GM21619 (cell line): ENCODE results near the gene CCDC71L.
"Not testable (repeated sequence)": the region's sequence is repeated elsewhere in the genome, so short reads cannot be mapped to it uniquely, and the experiment has no call there.

ENCODE experiments used
- ATAC-seq: cut with Tn5 transposase; IDR thresholded peaks from one replicate; pipeline ENCODE4 v1.9.1; 2021; ENCODE audit not compliant: unreplicated experiment

CCDC71L gene

DNA sequence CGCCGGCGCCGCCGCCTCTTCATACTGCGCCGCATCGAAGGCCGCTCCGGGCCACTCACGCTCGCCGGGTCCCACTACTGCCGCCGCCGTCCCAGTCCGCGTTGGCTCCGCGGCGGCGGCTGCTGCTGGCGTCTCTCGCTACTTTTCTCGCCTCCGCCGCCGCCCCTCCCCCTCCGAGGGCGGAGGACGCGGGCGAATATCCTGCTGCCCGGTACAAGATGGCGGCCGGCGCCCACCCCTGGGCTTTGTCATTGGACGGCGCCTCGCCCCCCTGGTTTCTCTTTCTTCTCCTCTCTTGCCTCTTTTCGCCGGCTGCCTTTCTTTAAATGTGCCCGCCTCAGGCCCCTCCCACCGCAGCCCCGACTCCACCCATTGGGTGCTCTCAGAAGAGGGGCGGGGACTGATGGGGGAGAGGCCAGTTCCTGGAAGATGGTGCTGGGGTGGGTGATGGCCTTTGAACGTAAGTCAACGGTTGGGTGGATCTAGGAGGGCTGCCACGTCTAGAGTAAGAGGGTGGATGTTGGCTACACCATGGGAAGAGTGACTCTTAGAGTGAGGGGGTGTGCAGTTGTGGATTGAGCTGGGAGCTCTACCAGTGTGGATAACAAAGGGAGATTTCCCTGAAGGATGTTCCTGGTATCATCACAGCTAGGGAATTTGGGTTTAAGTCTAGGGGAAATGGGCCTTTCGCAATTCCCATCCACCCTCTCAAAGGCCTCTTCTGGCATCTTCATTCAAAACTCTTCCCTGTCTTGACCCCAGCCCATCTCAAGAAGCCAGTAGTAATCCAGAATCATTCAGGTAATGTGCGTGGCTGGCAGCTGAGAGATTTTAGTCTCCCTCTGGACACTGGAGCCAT is at the start of gene CCDC71L:
Gene CCDC71L (minus strand): TSS at position 297 of the 859 bp plus-strand sequence. CDS start 262 bp downstream, at position 35.
- ATAC-seq: peak; percentile 67

DNA sequence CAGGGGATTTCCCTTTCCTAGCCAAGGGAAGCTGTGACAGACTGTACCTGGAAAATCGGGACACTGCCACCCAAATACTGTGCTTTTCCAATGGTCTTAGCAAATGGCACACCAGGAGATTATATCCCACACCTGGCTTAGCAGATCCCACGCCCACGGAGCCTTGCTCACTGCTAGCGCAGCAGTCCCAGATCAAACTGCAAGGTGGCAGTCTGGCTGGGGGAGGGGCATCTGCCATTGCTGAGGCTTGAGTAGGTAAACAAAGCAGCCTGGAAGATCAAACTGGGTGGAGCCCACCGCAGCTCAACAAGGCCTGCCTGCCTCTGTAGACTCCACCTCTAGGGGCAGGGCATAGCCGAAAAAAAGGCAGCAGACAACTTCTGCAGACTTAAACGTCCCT is 48.6 kb upstream of the CCDC71L start:
- not testable (repeated sequence) for ATAC-seq

DNA sequence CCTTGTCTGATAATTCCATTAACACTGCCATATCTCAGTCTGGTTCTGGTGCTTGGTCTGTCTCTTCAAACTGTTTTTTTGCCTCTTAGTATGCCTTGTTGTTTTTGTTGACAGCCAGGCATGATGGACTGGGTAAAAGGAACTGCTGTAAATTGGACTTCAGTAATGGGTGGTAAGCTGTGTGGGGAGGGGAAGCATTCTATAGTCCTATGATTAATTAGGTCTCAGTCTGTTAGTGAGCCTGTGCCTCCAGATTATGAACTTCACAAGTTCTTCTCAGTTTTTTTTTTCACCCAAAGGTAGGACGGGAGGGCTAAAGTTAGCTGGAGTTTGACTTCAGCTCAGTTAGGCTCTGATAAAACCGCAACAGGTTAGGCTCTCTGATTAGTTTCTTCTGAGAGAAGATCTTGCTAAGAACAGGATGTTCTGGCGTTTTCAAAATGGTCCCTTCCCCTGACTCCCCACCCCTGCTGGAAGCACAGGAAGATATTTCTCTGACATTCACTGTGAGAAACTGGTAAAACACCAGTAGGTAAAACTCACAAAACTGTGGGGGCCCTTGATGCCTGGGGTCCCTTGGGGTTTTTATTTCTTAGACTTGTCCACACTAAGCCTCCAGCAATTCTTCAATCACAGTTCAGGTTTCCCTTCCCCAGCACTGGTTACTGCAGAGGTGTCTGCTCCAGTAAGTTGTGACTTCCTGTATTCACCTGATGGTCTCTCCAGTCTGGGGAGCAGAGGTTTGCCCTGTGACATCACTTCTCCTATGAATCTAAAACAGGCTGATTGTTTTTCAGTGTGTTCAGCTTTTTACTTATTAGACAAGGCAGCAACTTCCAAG is 43.3 kb upstream of the CCDC71L start:
- no peak for ATAC-seq

DNA sequence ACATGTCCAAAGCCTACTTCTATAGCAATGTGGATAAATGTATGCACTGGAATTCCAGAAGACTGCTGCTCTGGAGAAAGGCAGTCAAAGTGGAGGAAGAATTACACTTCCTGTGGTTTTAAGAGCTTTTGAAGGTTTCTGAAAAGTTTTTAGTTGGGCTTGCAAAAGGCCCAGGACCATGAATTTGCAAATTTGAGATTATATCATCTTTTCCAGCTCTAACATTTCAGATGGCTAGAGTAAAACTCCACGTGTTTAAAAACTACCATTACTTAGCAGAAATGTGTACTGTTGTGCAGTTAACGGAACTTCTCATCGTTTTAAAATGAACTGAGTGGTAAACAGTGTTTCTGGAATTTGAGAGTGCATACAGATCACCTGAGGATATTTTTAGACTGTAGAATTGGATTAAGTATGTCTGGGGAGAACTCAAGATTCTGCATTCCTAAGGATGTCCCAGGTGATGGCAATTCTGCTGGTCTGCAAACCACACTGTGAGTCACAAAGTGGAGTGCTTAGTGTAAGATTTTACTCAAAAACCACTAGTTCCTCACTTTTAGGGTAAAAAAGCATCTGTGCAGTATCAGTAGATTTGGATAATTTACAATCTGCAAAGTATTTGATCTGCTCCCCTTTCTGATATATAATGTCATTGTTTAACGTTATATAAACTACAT is 32.9 kb upstream of the CCDC71L start:
- no peak for ATAC-seq

DNA sequence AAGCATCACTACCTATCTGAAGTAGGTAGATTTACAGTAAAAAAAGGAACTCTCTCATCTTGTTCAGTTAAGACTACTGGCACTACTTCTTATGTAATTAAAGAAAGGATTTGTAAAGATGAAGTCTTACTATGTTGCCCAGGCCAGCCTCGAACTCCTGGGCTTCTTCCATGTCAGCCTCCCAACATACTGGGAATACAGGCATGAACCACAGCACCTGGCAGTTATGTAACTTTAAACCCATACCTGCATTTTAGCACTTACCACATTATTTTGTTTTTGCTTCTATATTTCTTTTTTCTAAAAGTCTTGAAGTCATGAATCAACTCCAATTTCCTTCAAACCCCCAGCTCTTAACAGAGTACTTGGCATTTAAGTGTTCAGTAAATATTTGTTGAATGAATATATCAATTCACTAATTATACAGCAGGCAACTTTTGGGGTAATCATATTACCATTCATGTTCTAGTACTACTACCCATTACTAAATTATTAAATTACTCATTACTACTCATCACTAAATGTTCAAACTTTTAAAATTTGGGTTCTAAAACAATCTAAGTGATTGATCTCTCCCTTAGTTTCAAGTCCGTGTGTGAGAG is 31.6 kb upstream of the CCDC71L start:
- no peak for ATAC-seq

DNA sequence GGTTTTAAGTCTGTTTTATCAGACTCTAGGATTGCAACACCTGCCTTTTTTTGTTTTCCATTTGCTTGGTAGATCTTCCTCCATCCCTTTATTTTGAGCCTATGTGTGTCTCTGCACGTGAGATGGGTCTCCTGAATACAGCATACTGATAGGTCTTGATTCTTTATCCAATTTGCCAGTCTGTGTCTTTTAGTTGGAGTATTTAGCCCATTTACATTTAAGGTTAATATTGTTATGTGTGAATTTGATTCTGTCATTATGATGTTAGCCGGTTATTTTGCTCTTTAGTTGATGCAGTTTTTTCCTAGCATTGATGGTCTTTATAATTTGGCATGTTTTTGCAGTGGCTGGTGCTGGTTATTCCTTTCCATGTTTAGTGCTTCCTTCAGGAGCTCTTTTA is 27.2 kb upstream of the CCDC71L start:
- not testable (repeated sequence) for ATAC-seq

DNA sequence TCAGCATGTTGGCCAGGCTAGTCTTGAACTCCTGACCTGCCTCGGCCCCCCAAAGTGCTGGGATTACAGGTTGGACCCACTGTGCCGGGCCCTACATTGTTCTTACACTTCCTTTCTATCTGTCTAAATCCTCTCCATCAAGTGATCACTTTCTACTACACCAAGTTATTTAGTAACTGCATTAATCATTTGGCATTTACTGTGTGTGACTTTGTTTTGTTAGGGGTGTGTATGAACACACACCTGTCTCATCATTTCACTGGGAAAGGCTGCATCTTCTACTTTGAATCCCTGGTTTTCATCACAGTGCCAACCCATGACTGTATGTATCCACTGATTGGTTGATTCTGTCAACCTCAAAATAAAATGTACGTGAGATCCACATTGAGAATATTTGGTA is 23.0 kb upstream of the CCDC71L start:
- ATAC-seq: no peak

DNA sequence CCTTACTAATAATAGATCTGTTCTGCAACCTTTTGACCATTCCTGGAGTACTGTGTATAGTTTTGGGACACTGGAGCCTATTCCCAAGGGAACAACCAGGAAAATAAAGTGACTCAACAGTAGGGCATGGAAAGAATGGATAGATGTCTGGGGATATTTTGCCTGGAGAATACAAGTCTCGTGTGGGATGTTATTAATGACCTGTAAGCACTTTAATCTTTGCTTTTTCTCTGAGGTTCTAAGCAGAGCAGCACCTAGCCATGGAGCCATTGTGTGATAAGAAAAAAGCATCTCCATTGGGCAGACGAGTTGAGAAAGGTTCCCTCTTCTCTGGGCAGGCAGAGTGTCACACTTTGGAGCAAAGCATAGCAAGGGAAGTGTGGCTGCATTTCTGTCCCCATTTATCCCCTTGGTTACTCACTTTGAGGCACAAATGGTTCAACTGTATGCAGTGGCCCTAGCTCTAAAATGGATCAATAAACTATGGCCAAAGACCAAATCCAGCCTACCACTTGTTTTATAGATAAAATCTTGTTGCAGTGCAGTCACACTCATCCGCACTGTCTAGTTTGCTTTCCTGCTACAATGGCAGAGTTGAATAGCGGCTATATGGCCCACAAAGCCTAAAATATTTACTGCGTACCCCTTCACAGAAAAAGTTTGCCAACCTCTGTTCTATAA is 21.0 kb upstream of the CCDC71L start:
- no peak for ATAC-seq

DNA sequence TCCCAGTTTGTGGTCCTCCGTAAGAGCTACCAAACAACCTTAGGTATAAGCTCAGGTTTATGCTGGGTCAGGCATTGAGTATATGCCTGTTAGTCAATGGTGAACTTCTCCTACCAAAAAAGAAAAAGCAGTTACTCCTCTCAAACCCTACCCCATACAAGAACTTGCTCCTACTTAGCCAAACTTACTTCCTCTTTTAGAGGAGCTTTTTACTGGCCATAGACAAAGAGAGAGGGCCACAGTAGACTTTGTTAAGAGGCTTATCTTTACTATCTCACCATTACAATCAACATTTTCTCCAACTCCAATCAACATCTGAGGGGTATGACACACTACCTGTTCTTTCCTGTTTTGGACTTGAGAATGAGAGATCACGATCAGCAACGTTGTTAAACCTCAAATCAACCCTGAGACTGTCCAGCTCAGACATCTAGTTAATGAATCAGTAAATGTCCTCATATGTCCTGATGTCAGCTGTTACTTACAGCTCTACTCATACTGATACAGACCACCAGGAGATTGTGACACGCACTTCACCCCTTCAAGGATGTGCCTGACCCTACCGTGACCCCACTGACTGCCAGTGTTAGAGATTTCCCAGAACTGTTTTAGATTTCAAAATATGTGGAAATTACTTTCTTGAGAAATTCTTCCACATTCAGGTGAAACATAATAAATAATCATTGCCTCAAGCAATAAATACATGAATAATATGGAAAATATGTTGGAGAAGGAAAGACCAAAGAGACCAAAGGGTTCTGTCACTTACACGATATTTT is 18.4 kb upstream of the CCDC71L start:
- ATAC-seq: peak; percentile 84

DNA sequence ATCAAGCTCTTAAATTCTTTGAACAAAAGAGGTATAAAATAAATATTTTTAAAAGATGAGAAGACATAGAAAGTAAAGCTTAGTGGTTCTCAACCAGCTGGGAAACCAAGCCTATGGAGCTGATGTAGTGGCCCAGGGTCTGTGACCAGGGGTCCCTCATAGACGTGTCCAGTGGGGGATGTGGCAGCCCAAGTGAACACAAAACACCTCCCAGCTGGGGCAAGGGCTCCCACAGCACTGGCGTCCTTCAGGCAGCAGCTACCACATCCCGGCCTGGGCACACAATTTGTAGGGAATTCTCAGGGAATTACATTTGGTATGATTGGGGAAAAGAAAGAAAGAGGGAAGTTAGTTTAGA is 17.8 kb upstream of the CCDC71L start:
- ATAC-seq: no peak

DNA sequence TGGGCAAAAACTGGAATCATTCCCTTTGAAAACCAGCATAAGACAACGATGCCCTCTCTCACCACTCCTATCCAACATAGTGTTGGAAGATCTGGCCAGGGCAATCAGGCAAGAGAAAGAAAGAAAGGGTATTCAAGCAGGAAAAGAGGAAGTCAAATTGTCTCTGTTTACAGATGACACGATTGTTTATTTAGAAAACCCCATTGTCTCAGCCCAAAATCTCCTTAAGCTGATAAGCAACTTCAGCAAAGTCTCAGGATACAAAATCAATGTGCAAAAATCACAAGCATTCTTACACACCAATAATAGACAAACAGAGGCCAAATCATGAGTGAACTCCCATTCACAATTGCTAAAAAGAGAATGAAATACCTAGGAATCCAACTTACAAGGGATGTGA is 15.5 kb upstream of the CCDC71L start:
- not testable (repeated sequence) for ATAC-seq

DNA sequence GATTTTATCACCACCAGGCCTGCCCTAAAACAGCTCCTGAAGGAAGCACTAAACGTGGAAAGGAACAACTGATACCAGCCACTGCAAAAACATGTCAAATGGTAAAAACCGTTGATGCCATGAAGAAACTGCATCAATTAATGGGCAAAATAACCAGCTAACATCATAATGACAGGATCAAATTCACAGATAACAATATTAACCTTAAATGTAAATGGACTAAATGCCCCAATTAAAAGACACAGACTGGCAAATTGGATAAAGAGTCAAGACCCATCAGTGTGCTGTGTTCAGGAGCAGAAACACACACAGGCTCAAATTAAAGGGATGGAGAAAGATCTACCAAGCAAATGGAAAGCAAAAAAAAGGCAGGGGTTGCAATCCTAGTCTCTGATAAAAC is 12.7 kb upstream of the CCDC71L start:
- not testable (repeated sequence) for ATAC-seq

DNA sequence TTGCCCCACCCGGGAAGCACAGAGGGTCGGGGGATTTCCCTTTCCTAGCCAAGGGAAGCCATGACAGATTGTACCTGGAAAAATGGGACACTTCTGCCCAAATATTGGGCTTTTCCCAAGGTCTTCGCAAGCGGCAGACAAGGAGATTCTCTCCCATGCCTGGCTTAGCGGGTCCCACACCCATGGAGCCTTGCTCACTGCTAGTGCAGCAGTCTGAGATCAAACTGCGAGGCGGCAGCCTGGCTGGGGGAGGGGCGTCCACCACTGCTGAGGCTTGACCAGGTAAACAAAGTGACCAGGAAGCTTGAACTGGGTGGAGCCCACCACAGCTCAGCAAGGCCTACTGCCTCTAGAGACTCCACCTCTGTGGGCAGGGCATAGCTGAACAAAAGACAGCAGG is 11.0 kb upstream of the CCDC71L start:
- not testable (repeated sequence) for ATAC-seq

DNA sequence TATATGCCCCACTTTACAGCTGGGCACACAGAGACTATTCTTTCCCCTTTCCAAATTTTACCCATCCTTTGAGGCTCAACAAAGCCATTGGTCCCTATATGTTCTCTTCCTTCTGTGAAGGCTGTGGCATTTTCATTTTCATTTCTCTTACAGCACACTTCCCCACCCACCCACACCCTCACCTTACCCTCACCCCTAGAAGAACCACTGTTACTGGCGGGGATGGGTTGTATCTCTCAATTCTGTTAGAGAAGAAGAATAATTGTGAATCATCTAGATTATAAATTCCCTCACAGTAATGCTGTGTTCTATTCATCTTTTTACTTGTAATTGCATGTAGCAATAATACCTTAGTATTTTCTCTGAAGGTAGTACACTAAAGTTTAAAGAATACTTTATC is 10.2 kb upstream of the CCDC71L start:
- ATAC-seq: no peak

DNA sequence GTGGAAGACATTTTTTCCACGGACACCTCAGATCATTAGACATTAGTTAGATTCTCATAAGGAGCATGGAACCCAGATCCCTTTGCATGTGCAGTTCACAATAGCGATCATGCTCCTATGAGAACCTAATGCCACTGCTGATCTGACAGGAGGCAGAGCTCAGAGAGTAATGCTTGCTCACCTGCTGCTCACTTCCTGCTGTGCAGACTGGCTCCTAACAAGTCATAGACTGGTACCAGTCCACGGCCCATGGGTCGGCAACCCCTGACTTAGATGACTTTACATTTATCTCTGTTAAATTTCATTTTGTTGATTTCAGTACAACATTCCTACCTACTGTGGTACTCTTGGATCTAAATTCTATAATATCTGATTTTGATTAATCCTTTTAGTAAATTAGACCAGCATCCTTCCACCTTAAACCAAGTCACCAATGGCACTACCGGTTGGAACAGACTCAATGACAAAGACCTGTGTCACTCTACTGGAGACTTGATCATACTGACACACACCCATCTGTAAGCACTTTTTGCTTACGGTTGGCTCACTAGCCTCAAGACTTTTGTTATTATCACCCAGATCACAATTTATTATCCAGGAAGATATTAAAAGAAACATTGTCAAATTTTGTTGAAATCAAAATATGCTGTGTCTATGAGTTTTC is 8.0 kb upstream of the CCDC71L start:
- ATAC-seq: no peak

DNA sequence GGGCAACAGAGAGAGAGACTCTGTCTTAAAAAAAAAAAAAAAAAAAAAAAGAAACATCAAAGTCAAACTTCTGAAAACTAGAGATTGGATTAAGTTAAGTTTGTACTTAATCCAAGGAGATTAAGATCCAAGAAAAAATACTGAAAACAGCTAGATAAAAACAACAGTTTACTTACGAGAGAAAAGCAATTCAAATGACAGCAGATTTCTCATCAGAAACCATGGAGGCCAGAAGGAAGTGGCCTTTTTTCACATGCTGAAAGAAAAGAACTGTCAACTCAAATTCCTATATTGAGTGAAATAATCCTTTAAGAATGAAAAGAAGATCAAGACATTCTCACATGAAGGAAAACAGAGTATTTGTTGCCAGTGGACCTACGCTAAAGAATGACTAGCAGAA is 5.4 kb upstream of the CCDC71L start:
- ATAC-seq: no peak

DNA sequence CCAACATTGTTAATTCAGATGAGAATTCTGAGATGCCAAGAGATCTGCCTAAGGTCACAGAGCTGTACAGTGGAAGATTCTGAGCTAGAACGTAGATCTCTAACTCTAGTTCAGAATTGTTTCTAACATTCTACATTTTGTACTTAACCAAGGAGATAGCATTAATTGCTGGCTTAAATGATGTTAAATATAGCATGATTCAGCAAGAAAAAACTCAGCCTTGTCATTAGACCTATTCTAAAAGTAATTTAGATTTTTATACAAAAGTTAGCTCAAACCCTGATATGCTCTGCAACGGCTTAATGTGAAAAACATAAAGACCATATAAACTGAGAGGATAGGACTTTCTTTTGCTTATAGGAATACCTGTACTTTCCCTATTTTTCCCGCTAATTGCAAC is 3.4 kb upstream of the CCDC71L start:
- no peak for ATAC-seq

DNA sequence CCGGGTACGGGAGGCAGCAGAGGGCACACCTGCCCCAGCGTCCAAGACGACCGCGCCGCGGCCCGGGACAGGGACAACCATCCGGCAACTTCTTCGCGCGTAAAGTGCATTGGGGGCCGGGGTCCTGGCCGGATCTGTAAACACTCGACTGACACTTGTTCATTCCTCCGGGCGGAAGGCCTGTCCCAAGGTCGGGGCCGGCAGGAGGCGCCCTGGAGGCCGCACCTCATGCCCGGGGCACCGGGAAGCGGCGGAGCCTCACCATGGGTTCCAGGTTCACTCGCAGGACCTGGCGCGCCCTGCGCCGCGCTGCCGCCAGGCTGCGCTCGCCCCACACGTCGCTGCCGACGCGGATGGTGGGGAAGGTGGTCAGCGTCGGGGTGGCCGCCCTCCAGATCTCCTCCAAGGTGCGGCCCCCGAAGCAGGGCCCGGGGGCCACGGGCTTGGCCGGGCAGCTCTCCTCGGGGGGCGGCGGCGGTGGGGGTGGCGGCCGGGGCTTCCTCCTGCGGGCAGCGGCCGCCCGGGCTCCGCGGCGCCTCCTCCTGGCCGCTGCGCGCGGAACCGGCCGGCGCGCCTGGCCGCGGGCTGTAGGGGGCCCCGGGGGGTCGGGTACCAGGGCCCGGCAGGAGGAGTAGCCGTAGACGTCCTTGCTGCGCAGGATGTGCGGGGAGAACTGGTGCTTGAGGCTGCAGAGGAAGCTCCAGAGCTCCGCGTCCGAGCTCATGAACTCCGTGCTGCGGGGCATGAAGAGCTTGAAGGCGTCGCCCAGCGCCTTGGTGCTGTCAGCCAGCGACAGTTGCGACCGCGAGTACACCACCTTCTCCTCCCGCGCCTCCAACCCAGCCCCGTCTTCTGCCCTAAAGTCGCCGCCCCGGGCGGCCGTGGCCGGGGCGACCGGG is 746 bp downstream of the CCDC71L start:
- peak; percentile 66 for ATAC-seq
